Bronchial epithelial cell (primary cell): Measurements from ENCODE around the gene FAM209B. TPM values are rescaled to one million over a fixed set of nuclear protein-coding genes. Genes with fewer than 3 reads are reported as not detected.
"Not testable (repeated sequence)": the region's sequence is repeated elsewhere in the genome, so short reads cannot be mapped to it uniquely, and the experiment has no call there.

Experiments used
- DNase-seq: peaks from one replicate; pipeline ENCODE4 v3.0.0-alpha.2; 2010; ENCODE audit warnings: low read depth
- FAIRE-seq: peaks from 2 replicates; lab custom pipeline; 2011; peaks lifted over from hg19 to GRCh38; lab: Jason Lieb, UNC
- H3K27me3 ChIP-seq: 2 replicates; pipeline ENCODE4 v1.5.1; 2011; ENCODE audit warnings: low read length; ENCODE audit not compliant: control insufficient read depth, insufficient read depth
- H3K36me3 ChIP-seq: 2 replicates; pipeline ENCODE4 v1.5.1; 2011; ENCODE audit warnings: low read length; ENCODE audit not compliant: control insufficient read depth, insufficient read depth
- H3K4me3 ChIP-seq: 2 replicates; pipeline ENCODE4 v1.5.1; 2011; ENCODE audit warnings: mild to moderate bottlenecking, low read depth, low read length, control low read depth
- CTCF ChIP-seq: IDR thresholded peaks from 2 replicates; pipeline ENCODE4 v1.5.1; 2011; ENCODE audit warnings: mild to moderate bottlenecking, moderate library complexity, low read length, control low read depth, inconsistent platforms; ENCODE audit not compliant: insufficient read depth, severe bottlenecking
- total RNA-seq: library from RNA; depleted of rRNA; stranded (reverse); fragments of >200 nt; gene quantifications from 2 replicates; pipeline ENCODE4 v1.2.1, GENCODE V29; 2014

The FAM209B gene
- total RNA-seq, 1 donor from 2014 or later = 0.26 TPM

- TF ChIP-seq CTCF = no peak
- H3K4me3 ChIP-seq = no peak overlapping the region
- H3K36me3 ChIP-seq = peaks cover 6% of the 10 kb centered on the region
- FAIRE-seq (no peak), DNase-seq (no peak)
- no peaks in the 10 kb centered on the region for H3K27me3 ChIP-seq
These were observed 10.7 kb upstream of the FAM209B start for GRCh38 chr20:56522311-56522710.

GRCh38 chr20:56524444-56524843 lies 8.6 kb upstream of the FAM209B start, which contains the start of gene FAM209A:
FAM209A (plus strand) TSS chr20:56524744; CDS start chr20:56524809, 65 bp downstream.
- not testable (repeated sequence) for H3K4me3 ChIP-seq, H3K27me3 ChIP-seq, DNase-seq, H3K36me3 ChIP-seq, FAIRE-seq

GRCh38 chr20:56527521-56527920 lies 5.5 kb upstream of the FAM209B start:
- H3K36me3 ChIP-seq = no peaks in the 10 kb centered on the region
- FAIRE-seq = no peak
- no peak for DNase-seq
- H3K27me3 ChIP-seq = no peaks in the 10 kb centered on the region
- no peak for TF ChIP-seq CTCF
- no peak overlapping the region for H3K4me3 ChIP-seq

- Histone ChIP-seq H3K4me3 (no peak overlapping the region), H3K27me3 (no peaks in the 10 kb centered on the region), H3K36me3 (no peaks in the 10 kb centered on the region)
- no peak for TF ChIP-seq CTCF
- FAIRE-seq (no peak), DNase-seq (no peak)
These were observed 5.0 kb downstream of the FAM209B start for GRCh38 chr20:56537997-56538396.

- DNase-seq = no peak
- no peak overlapping the region for H3K4me3 ChIP-seq
- no peak for TF ChIP-seq CTCF
- H3K36me3 ChIP-seq = no peaks in the 10 kb centered on the region
- H3K27me3 ChIP-seq = no peaks in the 10 kb centered on the region
- FAIRE-seq = no peak
These were observed 7.4 kb downstream of the FAM209B start for GRCh38 chr20:56540415-56540814.

GRCh38 chr20:56542489-56543030 lies 9.5 kb downstream of the FAM209B start:
- no peak overlapping the region for H3K4me3 ChIP-seq
- no peak for TF ChIP-seq CTCF
- H3K27me3 ChIP-seq = no peaks in the 10 kb centered on the region
- no peaks in the 10 kb centered on the region for H3K36me3 ChIP-seq
- no peak for FAIRE-seq
- no peak for DNase-seq
